NCI-H1436 (cell line): ENCODE results near the gene KHDC1L.
"Not testable (repeated sequence)": the region's sequence is repeated elsewhere in the genome, so short reads cannot be mapped to it uniquely, and the experiment has no call there.

ENCODE experiments used
- DNase-seq: peaks from one replicate; lab custom pipeline; 2025; lab: John Stamatoyannopoulos, UW

KHDC1L gene

GRCh38 chr6:73204252-73204651 is 21.0 kb downstream of the KHDC1L start:
- DNase-seq, result no peak

GRCh38 chr6:73203098-73203497 is 22.2 kb downstream of the KHDC1L start:
- no peak for DNase-seq

- no peak for DNase-seq
These were observed 24.6 kb downstream of the KHDC1L start for GRCh38 chr6:73200735-73201134.

- no peak for DNase-seq
These were observed 25.0 kb downstream of the KHDC1L start for GRCh38 chr6:73200247-73200646.

GRCh38 chr6:73194744-73195143 is 30.6 kb downstream of the KHDC1L start:
- DNase-seq, result no peak

GRCh38 chr6:73193302-73193701 is 32.0 kb downstream of the KHDC1L start:
- DNase-seq, result not testable (repeated sequence)

GRCh38 chr6:73182021-73182607 is 43.2 kb downstream of the KHDC1L start:
- DNase-seq, result no peak

- DNase-seq, result peak; percentile 21
These were observed 44.3 kb downstream of the KHDC1L start for GRCh38 chr6:73180763-73181619.

GRCh38 chr6:73180076-73180738 is 45.1 kb downstream of the KHDC1L start:
- no peak for DNase-seq

- DNase-seq, result no peak
These were observed 47.9 kb downstream of the KHDC1L start for GRCh38 chr6:73177221-73177944.

GRCh38 chr6:73176057-73176456 is 49.2 kb downstream of the KHDC1L start:
- DNase-seq, result no peak

GRCh38 chr6:73174646-73175045 is 50.6 kb downstream of the KHDC1L start:
- DNase-seq, result no peak
